Measurements from ENCODE around the gene PLAAT3.

Gene PLAAT3

GRCh38 chr11:63608353-63609345 is 5.6 kb downstream of the PLAAT3 start:
- POLR2A ChIA-PET, result no interaction called here
- Histone ChIP-seq H3K4me3 (ENCODE audit: low read depth, low read length) (no peak overlapping the region), H3K27ac (ENCODE audit: extremely low read depth, low read depth, low read length) (no peak overlapping the region)

More at GRCh38 chr11:63608353-63609345, 5.6 kb downstream of the PLAAT3 start:
- CTCF ChIA-PET, result interaction anchor here (0.6 to 1.2 kb wide), 2 partner anchors 63 to 524 kb away, joined by 3 to 5 read pairs; partner anchors contain the start of gene ATL3
- Histone ChIP-seq H3K36me3 (ENCODE audit: control insufficient read depth in 2 of 2, insufficient read depth in 1 of 2, low read length in 2 of 2) (no peaks in the 10 kb centered on the region), H3K9me3 (ENCODE audit: control insufficient read depth, insufficient read depth, low read depth, low read length) (no peaks in the 10 kb centered on the region), H3K4me1 (ENCODE audit: control insufficient read depth, insufficient read depth, low read length) (no peaks in the 10 kb centered on the region)
- no peak for TF ChIP-seq TRIM28 (IDR thresholded peaks at IDR 0.05; ENCODE audit: borderline replicate concordance, low read length)
- no peak for TF ChIP-seq BCL6B (tag by site-specific recombination; IDR thresholded peaks at IDR 0.05)
- TF ChIP-seq ZNF473 (tag by site-specific recombination; IDR thresholded peaks at IDR 0.05), result no peak
- TF ChIP-seq BCL11A (tag by site-specific recombination; IDR thresholded peaks at IDR 0.05; ENCODE audit: low read depth), result no peak
- TF ChIP-seq MZF1 (tag by site-specific recombination; IDR thresholded peaks at IDR 0.05; ENCODE audit: borderline replicate concordance), result no peak
- TF ChIP-seq ZNF518A (tag by site-specific recombination; conservative IDR thresholded peaks at IDR 0.05; ENCODE audit: low read depth), result no peak
- no peak for TF ChIP-seq ZNF140 (tag by site-specific recombination; IDR thresholded peaks at IDR 0.05)
- TF ChIP-seq ZNF37A (tag by site-specific recombination; IDR thresholded peaks at IDR 0.05), result no peak
- TF ChIP-seq EGR2 (tag by site-specific recombination; IDR thresholded peaks at IDR 0.05; ENCODE audit: low read depth), result no peak
- TF ChIP-seq ZNF138 (tag by site-specific recombination; IDR thresholded peaks at IDR 0.05; ENCODE audit: borderline replicate concordance), result no peak
- TF ChIP-seq YY1 (tag by site-specific recombination; IDR thresholded peaks at IDR 0.05), result no peak
- no peak for TF ChIP-seq TCF7L2 (IDR thresholded peaks at IDR 0.05; ENCODE audit: borderline replicate concordance, low read depth, low read length)
- no peak for TF ChIP-seq GLI2 (tag by site-specific recombination; IDR thresholded peaks at IDR 0.05; ENCODE audit: borderline replicate concordance, low read depth)
- no peak for TF ChIP-seq ZBTB10 (tag by site-specific recombination; IDR thresholded peaks at IDR 0.05)
